A673 (cell line): ENCODE measurements around the gene ECD.
"Not testable (repeated sequence)": the region's sequence is repeated elsewhere in the genome, so short reads cannot be mapped to it uniquely, and the experiment has no call there.

Experiments
- EZH2 ChIP-seq: fragments of 200-600 bp; sonication (generic); IDR thresholded peaks from 2 replicates; pipeline ENCODE4 v1.6.1; 2017; ENCODE audit warnings: borderline replicate concordance, low read depth, mild to moderate bottlenecking, mixed read lengths, antibody characterized with exemption, low read length; ENCODE audit not compliant: poor library complexity, severe bottlenecking
- TF ChIP-seq, protein P1 (sequence below): fragments of 300-800, 200-600 bp; sonication (generic); conservative IDR thresholded peaks from 2 replicates; pipeline ENCODE4 v1.5.1; 2017; ENCODE audit warnings: low read depth, mild to moderate bottlenecking, antibody characterized with exemption, low read length, moderate library complexity, mixed read lengths

DNA sequence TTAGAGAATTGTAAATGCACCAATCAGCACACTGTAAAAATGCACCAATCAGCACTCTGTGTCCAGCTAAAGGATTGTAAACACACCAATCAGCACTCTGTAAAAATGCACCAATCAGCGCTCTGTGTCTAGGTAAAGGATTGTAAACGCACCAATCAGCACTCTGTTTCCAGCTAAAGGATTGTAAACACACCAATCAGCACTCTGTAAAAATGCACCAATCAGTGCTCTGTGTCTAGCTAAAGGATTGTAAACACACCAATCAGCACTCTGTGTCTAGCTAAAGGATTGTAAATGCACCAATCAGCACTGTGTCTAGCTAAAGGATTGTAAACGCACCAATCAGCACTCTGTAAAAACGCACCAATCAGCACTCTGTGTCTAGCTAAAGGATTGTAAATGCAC, 58.6 kb downstream of the ECD start:
- TF ChIP-seq, protein P1, sequence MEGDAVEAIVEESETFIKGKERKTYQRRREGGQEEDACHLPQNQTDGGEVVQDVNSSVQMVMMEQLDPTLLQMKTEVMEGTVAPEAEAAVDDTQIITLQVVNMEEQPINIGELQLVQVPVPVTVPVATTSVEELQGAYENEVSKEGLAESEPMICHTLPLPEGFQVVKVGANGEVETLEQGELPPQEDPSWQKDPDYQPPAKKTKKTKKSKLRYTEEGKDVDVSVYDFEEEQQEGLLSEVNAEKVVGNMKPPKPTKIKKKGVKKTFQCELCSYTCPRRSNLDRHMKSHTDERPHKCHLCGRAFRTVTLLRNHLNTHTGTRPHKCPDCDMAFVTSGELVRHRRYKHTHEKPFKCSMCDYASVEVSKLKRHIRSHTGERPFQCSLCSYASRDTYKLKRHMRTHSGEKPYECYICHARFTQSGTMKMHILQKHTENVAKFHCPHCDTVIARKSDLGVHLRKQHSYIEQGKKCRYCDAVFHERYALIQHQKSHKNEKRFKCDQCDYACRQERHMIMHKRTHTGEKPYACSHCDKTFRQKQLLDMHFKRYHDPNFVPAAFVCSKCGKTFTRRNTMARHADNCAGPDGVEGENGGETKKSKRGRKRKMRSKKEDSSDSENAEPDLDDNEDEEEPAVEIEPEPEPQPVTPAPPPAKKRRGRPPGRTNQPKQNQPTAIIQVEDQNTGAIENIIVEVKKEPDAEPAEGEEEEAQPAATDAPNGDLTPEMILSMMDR, result not testable (repeated sequence)
- not testable (repeated sequence) for TF ChIP-seq EZH2
